ENCODE data around the gene PDE3B. TPM values are rescaled to one million over a fixed set of nuclear protein-coding genes. Genes with fewer than 3 reads are reported as not detected.
A peak's percentile ranks its signal among the peaks of the same experiment; 100 is the strongest.

Gene PDE3B
- total and polyA plus RNA-seq, 9 of the 15 experiments (the other 6 are each of a cell fraction or from before 2014, with no cell fraction given) = 2.3 to 22.5 (median 12.2) TPM

DNA sequence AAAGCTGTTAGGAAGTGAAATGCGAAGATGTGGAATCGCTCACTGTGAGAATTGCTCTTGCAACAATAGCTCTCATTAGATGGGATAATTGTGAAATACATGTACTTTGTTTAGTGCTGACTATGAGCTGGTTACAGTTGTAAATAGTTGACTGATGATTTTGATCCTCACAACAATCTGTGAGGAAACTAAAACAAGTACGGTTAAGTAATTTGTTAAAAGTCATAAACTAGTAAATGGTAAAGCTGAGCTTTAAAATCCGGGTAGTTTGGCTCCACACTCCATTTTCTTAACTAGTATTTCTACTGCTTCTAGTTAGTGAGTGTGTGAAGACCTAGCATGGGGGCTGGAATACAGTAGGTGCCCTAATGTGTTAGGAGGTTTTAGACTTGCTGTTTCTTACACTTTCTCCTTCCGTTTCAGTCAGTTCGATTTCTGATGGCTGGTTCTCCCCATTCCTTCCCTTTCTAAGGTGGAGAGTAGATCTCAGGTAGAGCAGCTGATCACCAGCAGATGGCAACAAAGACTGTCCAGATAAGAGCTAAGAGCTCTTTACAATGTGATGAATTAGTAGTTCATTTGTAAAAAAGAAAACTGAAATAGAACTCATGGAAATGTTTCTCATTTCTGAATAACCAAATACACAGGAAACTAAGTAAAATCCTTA lies 264.7 kb downstream of the PDE3B start:
- peak; percentile 45 to 59 (median 47) for DNase-seq (ENCODE audit: extremely low read depth in 1 of 4, low spot score in 3 of 4)
- no peaks in the 10 kb centered on the region for H3K9me3 ChIP-seq (replicated peaks; ENCODE audit: control insufficient read depth, insufficient read depth, low read depth, low read length)
- H3K27ac ChIP-seq (ENCODE audit: extremely low read depth, low read depth, low read length) = no peak overlapping the region
- in situ Hi-C loops (cut with MboI) (loop anchor here (10.0 kb wide), 1 partner anchor 614 kb away; no protein-coding TSS in a partner anchor), intact Hi-C loops (cut with micrococcal nuclease) (loop anchor here (1.0 to 5.0 kb wide), 5 partner anchors 98 to 300 kb away; partner anchors contain the start of gene PDE3B)
- POLR2A ChIA-PET = interaction anchor here (0.6 to 2.5 kb wide), 8 partner anchors 10 to 388 kb away, joined by 3 to 11 read pairs (median 4); partner anchors contain the start of genes CYP2R1 and PSMA1
- peaks cover 0 to 12% of the 10 kb centered on the region in 2 experiments; a peak in 3 of 5 replicates for H3K4me1 ChIP-seq (replicated peaks in 1 of 2; ENCODE audit: control insufficient read depth in 2 of 2, insufficient read depth in 2 of 2, low read length in 2 of 2)
- no peaks in the 10 kb centered on the region for H3K36me3 ChIP-seq (ENCODE audit: control insufficient read depth, insufficient read depth, low read length)
- BruUV-seq (replicated peaks) = no TSS peak
- no peaks in the 10 kb centered on the region for H4K20me1 ChIP-seq (replicated peaks; ENCODE audit: control insufficient read depth, insufficient read depth, low read length)
- CTCF ChIA-PET (ENCODE audit: low intra/inter-chr PET ratio) = interaction anchor here (0.8 to 4.0 kb wide), 4 partner anchors 119 to 372 kb away, joined by 3 to 49 read pairs (median 14); no protein-coding TSS in a partner anchor
- peak; percentile 80 for FAIRE-seq
- peak; percentile 85 for ATAC-seq
- H2AFZ ChIP-seq (ENCODE audit: low read depth, low read length) = peak overlapping the region; percentile 81
- no peak overlapping the region for H3K4me3 ChIP-seq
- 8% methylated on average over 6 of the region's 6 CpGs for WGBS (ENCODE audit: insufficient coverage, low coverage, missing lambda C conversion rate)
- no peaks in the 10 kb centered on the region for H3K27me3 ChIP-seq (ENCODE audit: control insufficient read depth in 2 of 2, insufficient read depth in 2 of 2, low read length in 2 of 2)
- H3K9me1 ChIP-seq (ENCODE audit: control insufficient read depth, insufficient read depth, low read length) = no peaks in the 10 kb centered on the region
- no peak overlapping the region for H3K9ac ChIP-seq (ENCODE audit: insufficient read depth in 1 of 2, low read depth in 2 of 2, low read length in 2 of 2)
- H3K4me2 ChIP-seq (ENCODE audit: insufficient read depth, low read length) = peak overlapping the region; percentile 42; the same call in 1 of the 2 replicates
- no peaks in the 10 kb centered on the region for H3K79me2 ChIP-seq (ENCODE audit: control insufficient read depth, insufficient read depth, low read length)
- no peak for TF ChIP-seq CEBPG (CRISPR knock-in tag; IDR thresholded peaks at IDR 0.05)
- TF ChIP-seq CEBPG (tag; conservative IDR thresholded peaks at IDR 0.05 in 1 of 2, IDR thresholded peaks at IDR 0.05 in 1 of 2) = 0 out of 4 replicates have a peak, but pooled peaks of 1 of the 2 experiments have one; percentile 37
- peak; percentile 46; the same call in 1 of the 2 replicates for TF ChIP-seq SMC3 (conservative IDR thresholded peaks at IDR 0.05; ENCODE audit: insufficient read depth, low read depth, low read length)
- TF ChIP-seq, protein P1, sequence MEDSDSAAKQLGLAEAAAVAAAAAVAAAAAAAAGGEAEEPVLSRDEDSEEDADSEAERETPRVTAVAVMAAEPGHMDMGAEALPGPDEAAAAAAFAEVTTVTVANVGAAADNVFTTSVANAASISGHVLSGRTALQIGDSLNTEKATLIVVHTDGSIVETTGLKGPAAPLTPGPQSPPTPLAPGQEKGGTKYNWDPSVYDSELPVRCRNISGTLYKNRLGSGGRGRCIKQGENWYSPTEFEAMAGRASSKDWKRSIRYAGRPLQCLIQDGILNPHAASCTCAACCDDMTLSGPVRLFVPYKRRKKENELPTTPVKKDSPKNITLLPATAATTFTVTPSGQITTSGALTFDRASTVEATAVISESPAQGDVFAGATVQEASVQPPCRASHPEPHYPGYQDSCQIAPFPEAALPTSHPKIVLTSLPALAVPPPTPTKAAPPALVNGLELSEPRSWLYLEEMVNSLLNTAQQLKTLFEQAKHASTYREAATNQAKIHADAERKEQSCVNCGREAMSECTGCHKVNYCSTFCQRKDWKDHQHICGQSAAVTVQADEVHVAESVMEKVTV (CRISPR knock-in tag; IDR thresholded peaks at IDR 0.05) = peak; percentile 51; the same call in 1 of the 2 replicates
- TF ChIP-seq, protein P2, sequence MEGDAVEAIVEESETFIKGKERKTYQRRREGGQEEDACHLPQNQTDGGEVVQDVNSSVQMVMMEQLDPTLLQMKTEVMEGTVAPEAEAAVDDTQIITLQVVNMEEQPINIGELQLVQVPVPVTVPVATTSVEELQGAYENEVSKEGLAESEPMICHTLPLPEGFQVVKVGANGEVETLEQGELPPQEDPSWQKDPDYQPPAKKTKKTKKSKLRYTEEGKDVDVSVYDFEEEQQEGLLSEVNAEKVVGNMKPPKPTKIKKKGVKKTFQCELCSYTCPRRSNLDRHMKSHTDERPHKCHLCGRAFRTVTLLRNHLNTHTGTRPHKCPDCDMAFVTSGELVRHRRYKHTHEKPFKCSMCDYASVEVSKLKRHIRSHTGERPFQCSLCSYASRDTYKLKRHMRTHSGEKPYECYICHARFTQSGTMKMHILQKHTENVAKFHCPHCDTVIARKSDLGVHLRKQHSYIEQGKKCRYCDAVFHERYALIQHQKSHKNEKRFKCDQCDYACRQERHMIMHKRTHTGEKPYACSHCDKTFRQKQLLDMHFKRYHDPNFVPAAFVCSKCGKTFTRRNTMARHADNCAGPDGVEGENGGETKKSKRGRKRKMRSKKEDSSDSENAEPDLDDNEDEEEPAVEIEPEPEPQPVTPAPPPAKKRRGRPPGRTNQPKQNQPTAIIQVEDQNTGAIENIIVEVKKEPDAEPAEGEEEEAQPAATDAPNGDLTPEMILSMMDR (IDR thresholded peaks at IDR 0.05 in 2 of 3, conservative IDR thresholded peaks at IDR 0.05 in 1 of 3; ENCODE audit: insufficient read depth in 2 of 3, low read depth in 1 of 3, low read length in 3 of 3) = peak; percentile 62 to 79 (median 67)
- TF ChIP-seq RAD21 (CRISPR knock-in tag; conservative IDR thresholded peaks at IDR 0.05 in 1 of 2, IDR thresholded peaks at IDR 0.05 in 1 of 2) = peak; percentile 85 to 90
- TF ChIP-seq, protein P3, sequence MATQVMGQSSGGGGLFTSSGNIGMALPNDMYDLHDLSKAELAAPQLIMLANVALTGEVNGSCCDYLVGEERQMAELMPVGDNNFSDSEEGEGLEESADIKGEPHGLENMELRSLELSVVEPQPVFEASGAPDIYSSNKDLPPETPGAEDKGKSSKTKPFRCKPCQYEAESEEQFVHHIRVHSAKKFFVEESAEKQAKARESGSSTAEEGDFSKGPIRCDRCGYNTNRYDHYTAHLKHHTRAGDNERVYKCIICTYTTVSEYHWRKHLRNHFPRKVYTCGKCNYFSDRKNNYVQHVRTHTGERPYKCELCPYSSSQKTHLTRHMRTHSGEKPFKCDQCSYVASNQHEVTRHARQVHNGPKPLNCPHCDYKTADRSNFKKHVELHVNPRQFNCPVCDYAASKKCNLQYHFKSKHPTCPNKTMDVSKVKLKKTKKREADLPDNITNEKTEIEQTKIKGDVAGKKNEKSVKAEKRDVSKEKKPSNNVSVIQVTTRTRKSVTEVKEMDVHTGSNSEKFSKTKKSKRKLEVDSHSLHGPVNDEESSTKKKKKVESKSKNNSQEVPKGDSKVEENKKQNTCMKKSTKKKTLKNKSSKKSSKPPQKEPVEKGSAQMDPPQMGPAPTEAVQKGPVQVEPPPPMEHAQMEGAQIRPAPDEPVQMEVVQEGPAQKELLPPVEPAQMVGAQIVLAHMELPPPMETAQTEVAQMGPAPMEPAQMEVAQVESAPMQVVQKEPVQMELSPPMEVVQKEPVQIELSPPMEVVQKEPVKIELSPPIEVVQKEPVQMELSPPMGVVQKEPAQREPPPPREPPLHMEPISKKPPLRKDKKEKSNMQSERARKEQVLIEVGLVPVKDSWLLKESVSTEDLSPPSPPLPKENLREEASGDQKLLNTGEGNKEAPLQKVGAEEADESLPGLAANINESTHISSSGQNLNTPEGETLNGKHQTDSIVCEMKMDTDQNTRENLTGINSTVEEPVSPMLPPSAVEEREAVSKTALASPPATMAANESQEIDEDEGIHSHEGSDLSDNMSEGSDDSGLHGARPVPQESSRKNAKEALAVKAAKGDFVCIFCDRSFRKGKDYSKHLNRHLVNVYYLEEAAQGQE (IDR thresholded peaks at IDR 0.05; ENCODE audit: borderline replicate concordance) = peak; percentile 65
- TF ChIP-seq, protein P3 (CRISPR knock-in tag; IDR thresholded peaks at IDR 0.05; ENCODE audit: low read depth) = no peak

All from K562 (cell line).